Liver (tissue), 9 donors: ENCODE measurements around the gene SIGLEC12. TPM values are rescaled to one million over a fixed set of nuclear protein-coding genes. Genes with fewer than 3 reads are reported as not detected.

Source experiments
- DNase-seq: peaks from one replicate; pipeline ENCODE4 v3.0.0-alpha.2; 2017; ENCODE audit warnings: low spot score
- H3K27ac ChIP-seq, 2 donors: one replicate each; pipeline ENCODE4 v1.7.0; 2013; ENCODE audit warnings: inconsistent platforms in 2 of 2, low read length in 2 of 2, control low read depth in 1 of 2, low read depth in 1 of 2, mild to moderate bottlenecking in 1 of 2
- H3K27me3 ChIP-seq, 4 donors: one replicate each; pipeline versions ENCODE4 v1.6.1 to v1.7.0; 2013; ENCODE audit warnings: low read length in 3 of 4, inconsistent platforms in 1 of 4, mild to moderate bottlenecking in 1 of 4, moderate library complexity in 1 of 4; ENCODE audit not compliant: control insufficient read depth in 4 of 4, insufficient read depth in 4 of 4
- H3K36me3 ChIP-seq, 4 donors: one replicate each; pipeline versions ENCODE4 v1.6.1 to v1.7.0; 2013; ENCODE audit warnings: low read length in 3 of 4, mild to moderate bottlenecking in 3 of 4, low read depth in 1 of 4, moderate library complexity in 1 of 4; ENCODE audit not compliant: control insufficient read depth in 4 of 4, insufficient read depth in 3 of 4
- H3K4me1 ChIP-seq, 4 donors: one replicate each; pipeline versions ENCODE4 v1.6.1 to v1.7.0; 2013; ENCODE audit warnings: low read length in 3 of 4, mild to moderate bottlenecking in 3 of 4, moderate library complexity in 1 of 4; ENCODE audit not compliant: control insufficient read depth in 4 of 4, insufficient read depth in 4 of 4
- H3K4me3 ChIP-seq, 3 donors: one replicate each; pipeline versions ENCODE4 v1.6.1 to v1.7.0; 2013; ENCODE audit warnings: low read length in 3 of 3, control low read depth in 1 of 3, low read depth in 1 of 3, mild to moderate bottlenecking in 1 of 3
- H3K9ac ChIP-seq, 2 donors: one replicate each; pipeline ENCODE4 v1.7.0; 2013; ENCODE audit warnings: low read length in 2 of 2, mild to moderate bottlenecking in 2 of 2, moderate library complexity in 2 of 2, control low read depth in 1 of 2, low read depth in 1 of 2
- H3K9me3 ChIP-seq, 4 donors: one replicate each; pipeline versions ENCODE4 v1.6.1 to v1.7.0; 2013; ENCODE audit warnings: low read length in 3 of 4; ENCODE audit not compliant: control insufficient read depth in 4 of 4
- ATF3 ChIP-seq: IDR thresholded peaks from 2 replicates; pipeline ENCODE4 v1.6.1; 2016; ENCODE audit warnings: antibody characterized with exemption
- CTCF ChIP-seq: fragments of 150-350 bp; IDR thresholded peaks from 2 replicates; pipeline ENCODE4 v1.5.1; 2017; ENCODE audit warnings: improper control_type of control experiment, low read depth, low read length; ENCODE audit not compliant: missing input control
- EGR1 ChIP-seq, 2 donors: IDR thresholded peaks; 2 replicates each; pipeline ENCODE4 v1.6.1; 2016 to 2018; ENCODE audit warnings: antibody characterized with exemption in 2 of 2, low read depth in 2 of 2
- FOXA1 ChIP-seq: IDR thresholded peaks from 2 replicates; pipeline ENCODE4 v1.6.1; 2016; ENCODE audit warnings: antibody characterized with exemption
- FOXA2 ChIP-seq: IDR thresholded peaks from 2 replicates; pipeline ENCODE4 v1.6.1; 2016; ENCODE audit warnings: antibody characterized with exemption
- GABPA ChIP-seq, 2 donors: IDR thresholded peaks in 1 of 2; conservative IDR thresholded peaks in 1 of 2; 2 replicates each; pipeline ENCODE4 v1.6.1; 2016; ENCODE audit warnings: antibody characterized with exemption in 2 of 2, mild to moderate bottlenecking in 1 of 2, moderate library complexity in 1 of 2
- HNF4A ChIP-seq, 2 donors: conservative IDR thresholded peaks; 2 replicates each; pipeline ENCODE4 v1.6.1; 2016; ENCODE audit warnings: antibody characterized with exemption in 2 of 2, mild to moderate bottlenecking in 2 of 2
- HNF4G ChIP-seq: IDR thresholded peaks from 2 replicates; pipeline ENCODE4 v1.6.1; 2016; ENCODE audit warnings: antibody characterized with exemption
- JUND ChIP-seq, 2 donors: IDR thresholded peaks; 2 replicates each; pipeline ENCODE4 v1.6.1; 2016; ENCODE audit warnings: antibody characterized with exemption in 2 of 2
- MAX ChIP-seq: IDR thresholded peaks from 2 replicates; pipeline ENCODE4 v1.6.1; 2016; ENCODE audit warnings: antibody characterized with exemption
- NR2F2 ChIP-seq: IDR thresholded peaks from 2 replicates; pipeline ENCODE4 v1.6.1; 2016; ENCODE audit warnings: antibody characterized with exemption
- RAD21 ChIP-seq, 2 donors: IDR thresholded peaks; 2 replicates each; pipeline ENCODE4 v1.6.1; 2016; ENCODE audit warnings: antibody characterized with exemption in 2 of 2, mild to moderate bottlenecking in 2 of 2
- REST ChIP-seq: IDR thresholded peaks from 2 replicates; pipeline ENCODE4 v1.6.1; 2016; ENCODE audit warnings: antibody characterized with exemption, mild to moderate bottlenecking
- RXRA ChIP-seq, 2 donors: IDR thresholded peaks; 2 replicates each; pipeline ENCODE4 v1.6.1; 2017 to 2018; ENCODE audit warnings: antibody characterized with exemption in 2 of 2, mild to moderate bottlenecking in 1 of 2
- SP1 ChIP-seq: IDR thresholded peaks from 2 replicates; pipeline ENCODE4 v1.6.1; 2018; ENCODE audit warnings: antibody characterized with exemption, mild to moderate bottlenecking
- TAF1 ChIP-seq: conservative IDR thresholded peaks from 2 replicates; pipeline ENCODE4 v1.6.1; 2016; ENCODE audit warnings: antibody characterized with exemption, mild to moderate bottlenecking
- YY1 ChIP-seq: IDR thresholded peaks from 2 replicates; pipeline ENCODE4 v1.6.1; 2016; ENCODE audit warnings: antibody characterized with exemption, mild to moderate bottlenecking
- ZBTB33 ChIP-seq: IDR thresholded peaks from 2 replicates; pipeline ENCODE4 v1.6.1; 2016; ENCODE audit warnings: antibody characterized with exemption
- WGBS: extraction: QIAGEN DNeasy Blood & Tissue Kit; methylation state at CpG from one replicate; pipeline ENCODE4 v1.1.7; 2013; 5-methylcytosine and 5-hydroxymethylcytosine counted together
- polyA plus RNA-seq, 2 donors: library from polyadenylated mRNA; stranded (reverse) in 1 of 2; unstranded in 1 of 2; fragments of 200-250 nt in 1 of 2; fragments of >200 nt in 1 of 2; fragmentation: Nextera tagmentation in 1 of 2; extraction: Ambion mirVana in 1 of 2; gene quantifications; one replicate each; pipeline versions ENCODE4 v1.2.1 to v1.2.3, GENCODE V29; 2013 to 2015
- total RNA-seq, 2 donors: library from RNA; depleted of rRNA; stranded (reverse); fragments of >200 nt; gene quantifications; one replicate each; pipeline ENCODE4 v1.2.3, GENCODE V29; 2014
- donor health status: healthy.
- donor health status: healthy.
- donor health status: healthy.
- donor health status: healthy.
- donor health status: healthy.

Gene SIGLEC12
- total and polyA plus RNA-seq, 4 donors, result 0.05 to 5.0 (median 0.52) TPM

- no peak for TF ChIP-seq CTCF
- no peak for TF ChIP-seq ZBTB33
- TF ChIP-seq REST, result peak; percentile 96
- TF ChIP-seq ATF3, result no peak
- no peak for TF ChIP-seq FOXA1
- TF ChIP-seq FOXA2, result no peak
- no peak for TF ChIP-seq NR2F2
- no peaks in the 10 kb centered on the region for H3K9me3 ChIP-seq
- no peaks in the 10 kb centered on the region for H3K4me1 ChIP-seq
- H3K9ac ChIP-seq, result no peak overlapping the region
- H3K4me3 ChIP-seq, result no peak overlapping the region
- DNase-seq, result no peak
- peaks cover 0 to 5% (median 1%) of the 10 kb centered on the region in 4 donors for H3K27me3 ChIP-seq
- WGBS, result 37% methylated on average over 8 of the region's 8 CpGs
- H3K27ac ChIP-seq, result no peak overlapping the region
- no peaks in the 10 kb centered on the region for H3K36me3 ChIP-seq
Observed at GRCh38 chr19:51480590-51480989, 21.0 kb downstream of the SIGLEC12 start.

- no peaks in the 10 kb centered on the region for H3K9me3 ChIP-seq
- DNase-seq, result no peak
- no peak for TF ChIP-seq ZBTB33
- no peak for TF ChIP-seq FOXA1
- no peak for TF ChIP-seq RXRA (IDR thresholded peaks at IDR 0.05)
- no peak for TF ChIP-seq SP1
- no peak for TF ChIP-seq YY1
- no peak for TF ChIP-seq HNF4G
- TF ChIP-seq CTCF, result no peak
- TF ChIP-seq FOXA2, result no peak
- no peak for TF ChIP-seq JUND (IDR thresholded peaks at IDR 0.05)
- TF ChIP-seq TAF1, result no peak
- TF ChIP-seq NR2F2, result no peak
- TF ChIP-seq MAX, result no peak
- no peak for TF ChIP-seq HNF4A (conservative IDR thresholded peaks at IDR 0.05)
- no peak for TF ChIP-seq RAD21 (IDR thresholded peaks at IDR 0.05)
- TF ChIP-seq EGR1 (IDR thresholded peaks at IDR 0.05; ENCODE audit: low read depth in 2 of 2), result no peak
- no peak for TF ChIP-seq ATF3
- no peak for TF ChIP-seq GABPA (IDR thresholded peaks at IDR 0.05 in 1 of 2, conservative IDR thresholded peaks at IDR 0.05 in 1 of 2)
Observed at GRCh38 chr19:51479531-51480331, 21.9 kb downstream of the SIGLEC12 start.

More at GRCh38 chr19:51479531-51480331, 21.9 kb downstream of the SIGLEC12 start:
- Histone ChIP-seq H3K27ac (no peak overlapping the region), H3K9ac (no peak overlapping the region), H3K4me1 (no peaks in the 10 kb centered on the region), H3K36me3 (no peaks in the 10 kb centered on the region), H3K4me3 (no peak overlapping the region), H3K27me3 (peaks cover 0 to 5% (median 1%) of the 10 kb centered on the region in 4 donors)
- WGBS, result 77% methylated on average over 12 of the region's 12 CpGs
